Smooth muscle cell (in vitro differentiated cells): ENCODE data around the gene MEF2C. TPM values are rescaled to one million over a fixed set of nuclear protein-coding genes. Genes with fewer than 3 reads are reported as not detected.

Experiments used
- DNase-seq: peaks from one replicate; lab custom pipeline; 2025; ENCODE audit not compliant: unreplicated experiment; lab: John Stamatoyannopoulos, UW
- H2AFZ ChIP-seq: fragments of 200-600 bp; sonication (generic); 2 replicates; pipeline ENCODE4 v1.6.0; 2016; ENCODE audit warnings: antibody characterized with exemption, low read depth, mild to moderate bottlenecking
- H3F3A ChIP-seq: fragments of 200-600 bp; sonication (generic); 2 replicates; pipeline ENCODE4 v1.6.0; 2017; ENCODE audit warnings: antibody characterized with exemption, low read depth
- H3K27ac ChIP-seq: fragments of 200-600 bp; sonication (generic); 2 replicates; pipeline ENCODE4 v1.5.1; 2016; ENCODE audit warnings: low read depth, mild to moderate bottlenecking
- H3K27me3 ChIP-seq: fragments of 200-600 bp; sonication (generic); 2 replicates; pipeline ENCODE4 v1.6.1; 2016; ENCODE audit warnings: low read depth, mild to moderate bottlenecking
- H3K36me3 ChIP-seq: fragments of 200-600 bp; sonication (generic); 2 replicates; pipeline ENCODE4 v1.5.1; 2016; ENCODE audit warnings: low read depth
- H3K4me1 ChIP-seq: fragments of 200-600 bp; sonication (generic); 2 replicates; pipeline ENCODE4 v1.5.1; 2016; ENCODE audit warnings: low read depth
- H3K4me2 ChIP-seq: fragments of 200-600 bp; sonication (generic); 2 replicates; pipeline ENCODE4 v1.6.0; 2016; ENCODE audit warnings: mild to moderate bottlenecking
- H3K4me3 ChIP-seq: fragments of 200-600 bp; sonication (generic); 2 replicates; pipeline ENCODE4 v1.5.1; 2016; ENCODE audit warnings: mild to moderate bottlenecking
- H3K79me2 ChIP-seq: fragments of 200-600 bp; sonication (generic); 2 replicates; pipeline ENCODE4 v1.6.0; 2016; ENCODE audit warnings: low read depth, mild to moderate bottlenecking
- H3K9ac ChIP-seq: fragments of 200-600 bp; sonication (generic); 2 replicates; pipeline ENCODE4 v1.6.0; 2016; ENCODE audit warnings: low read depth
- H3K9me3 ChIP-seq: fragments of 200-600 bp; sonication (generic); replicated peaks from 2 replicates; pipeline ENCODE4 v1.5.1; 2016; ENCODE audit warnings: low read depth
- H4K20me1 ChIP-seq: fragments of 200-600 bp; sonication (generic); 2 replicates; pipeline ENCODE4 v1.6.0; 2016; ENCODE audit warnings: low read depth
- WGBS: methylation state at CpG from one replicate; pipeline ENCODE4 v1.1.7; 2016; ENCODE audit warnings: low lambda C conversion rate; 5-methylcytosine and 5-hydroxymethylcytosine counted together
- polyA plus RNA-seq: library from polyadenylated mRNA; unstranded; fragments of >200 nt; fragmentation: Nextera tagmentation; extraction: Ambion mirVana; gene quantifications from 2 replicates; pipeline ENCODE4 v1.2.1, GENCODE V29; 2016
- total RNA-seq: library from RNA; depleted of rRNA; stranded (reverse); fragments of >200 nt; gene quantifications from 2 replicates; pipeline ENCODE4 v1.2.3, GENCODE V29; 2014
- TF ChIP-seq, protein P1 (sequence below): fragments of 200-600 bp; sonication (generic); IDR thresholded peaks from 2 replicates; pipeline ENCODE4 v1.5.1; 2017; ENCODE audit warnings: borderline replicate concordance, mild to moderate bottlenecking, antibody characterized with exemption; ENCODE audit not compliant: insufficient read depth, poor library complexity, severe bottlenecking

MEF2C gene
- 10.7 and 14.0 TPM in 2 replicates for total RNA-seq
- 8.1 and 11.4 TPM in 2 replicates for polyA plus RNA-seq

- H3K27me3 ChIP-seq = no peaks in the 10 kb centered on the region
- H3K4me2 ChIP-seq = peak within 1 kb of the TSS; percentile 94
- H2AFZ ChIP-seq = peak within 1 kb of the TSS; percentile 74
- H3K9me3 ChIP-seq = no peaks in the 10 kb centered on the region
- DNase-seq = peak; percentile 39
- no peaks in the 10 kb centered on the region for H3K4me1 ChIP-seq
- under 1% methylated on average over 38 of the region's 52 CpGs for WGBS
- TF ChIP-seq, protein P1, sequence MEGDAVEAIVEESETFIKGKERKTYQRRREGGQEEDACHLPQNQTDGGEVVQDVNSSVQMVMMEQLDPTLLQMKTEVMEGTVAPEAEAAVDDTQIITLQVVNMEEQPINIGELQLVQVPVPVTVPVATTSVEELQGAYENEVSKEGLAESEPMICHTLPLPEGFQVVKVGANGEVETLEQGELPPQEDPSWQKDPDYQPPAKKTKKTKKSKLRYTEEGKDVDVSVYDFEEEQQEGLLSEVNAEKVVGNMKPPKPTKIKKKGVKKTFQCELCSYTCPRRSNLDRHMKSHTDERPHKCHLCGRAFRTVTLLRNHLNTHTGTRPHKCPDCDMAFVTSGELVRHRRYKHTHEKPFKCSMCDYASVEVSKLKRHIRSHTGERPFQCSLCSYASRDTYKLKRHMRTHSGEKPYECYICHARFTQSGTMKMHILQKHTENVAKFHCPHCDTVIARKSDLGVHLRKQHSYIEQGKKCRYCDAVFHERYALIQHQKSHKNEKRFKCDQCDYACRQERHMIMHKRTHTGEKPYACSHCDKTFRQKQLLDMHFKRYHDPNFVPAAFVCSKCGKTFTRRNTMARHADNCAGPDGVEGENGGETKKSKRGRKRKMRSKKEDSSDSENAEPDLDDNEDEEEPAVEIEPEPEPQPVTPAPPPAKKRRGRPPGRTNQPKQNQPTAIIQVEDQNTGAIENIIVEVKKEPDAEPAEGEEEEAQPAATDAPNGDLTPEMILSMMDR = no peak
- H3K9ac ChIP-seq = peak within 1 kb of the TSS; percentile 53
- no peaks in the 10 kb centered on the region for H4K20me1 ChIP-seq
- peak within 1 kb of the TSS; percentile 8 for H3K27ac ChIP-seq
- no peaks in the 10 kb centered on the region for H3K36me3 ChIP-seq
- no peaks in the 10 kb centered on the region for H3F3A ChIP-seq
- no peaks in the 10 kb centered on the region for H3K79me2 ChIP-seq
- H3K4me3 ChIP-seq = peak within 1 kb of the TSS; percentile 79
These were observed at the start of gene MEF2C for GRCh38 chr5:88883059-88883835. Gene MEF2C, minus strand, starts transcription at chr5:88883184. Its CDS starts 59,396 bp downstream, at chr5:88823788.

- Histone ChIP-seq H3K27ac (no peak overlapping the region), H3F3A (no peaks in the 10 kb centered on the region), H3K79me2 (no peaks in the 10 kb centered on the region), H3K27me3 (no peaks in the 10 kb centered on the region), H3K4me2 (no peak overlapping the region), H3K9me3 (no peaks in the 10 kb centered on the region), H3K4me3 (no peak overlapping the region), H2AFZ (no peak overlapping the region), H3K9ac (no peak overlapping the region), H4K20me1 (no peaks in the 10 kb centered on the region), H3K4me1 (no peaks in the 10 kb centered on the region), H3K36me3 (no peaks in the 10 kb centered on the region)
- TF ChIP-seq, protein P1 = no peak
- no peak for DNase-seq
- 73% methylated on average over 2 of the region's 2 CpGs for WGBS
These were observed 49.6 kb upstream of the MEF2C start for GRCh38 chr5:88932541-88932940.

- no peaks in the 10 kb centered on the region for H3K4me1 ChIP-seq
- TF ChIP-seq, protein P1 = no peak
- H3F3A ChIP-seq = no peaks in the 10 kb centered on the region
- H4K20me1 ChIP-seq = no peaks in the 10 kb centered on the region
- DNase-seq = no peak
- H3K4me3 ChIP-seq = no peak overlapping the region
- H3K4me2 ChIP-seq = no peak overlapping the region
- H3K79me2 ChIP-seq = no peaks in the 10 kb centered on the region
- no peak overlapping the region for H2AFZ ChIP-seq
- no peaks in the 10 kb centered on the region for H3K27me3 ChIP-seq
- H3K9ac ChIP-seq = no peak overlapping the region
- no peak overlapping the region for H3K27ac ChIP-seq
- H3K9me3 ChIP-seq = no peaks in the 10 kb centered on the region
- H3K36me3 ChIP-seq = no peaks in the 10 kb centered on the region
- WGBS = 91% methylated on average over 1 of the region's 1 CpG
These were observed 47.4 kb upstream of the MEF2C start for GRCh38 chr5:88930335-88930734.

GRCh38 chr5:88929385-88929784 is 46.4 kb upstream of the MEF2C start:
- no peak for DNase-seq
- Histone ChIP-seq H3K27me3 (no peaks in the 10 kb centered on the region), H3F3A (no peaks in the 10 kb centered on the region), H3K9ac (no peak overlapping the region), H3K4me3 (no peak overlapping the region), H3K4me2 (peak overlapping the region; percentile 22), H4K20me1 (no peaks in the 10 kb centered on the region), H3K9me3 (no peaks in the 10 kb centered on the region), H3K4me1 (no peaks in the 10 kb centered on the region), H2AFZ (peak overlapping the region; percentile 46), H3K36me3 (no peaks in the 10 kb centered on the region), H3K79me2 (no peaks in the 10 kb centered on the region), H3K27ac (no peak overlapping the region)
- TF ChIP-seq, protein P1 = no peak
- 36% methylated on average over 6 of the region's 6 CpGs for WGBS
